ENCODE results near the gene MAP3K1. TPM values are rescaled to one million over a fixed set of nuclear protein-coding genes. Genes with fewer than 3 reads are reported as not detected.

MAP3K1 gene
- total RNA-seq, 1 experiment from 2014 or later, result 8.5 TPM

DNA sequence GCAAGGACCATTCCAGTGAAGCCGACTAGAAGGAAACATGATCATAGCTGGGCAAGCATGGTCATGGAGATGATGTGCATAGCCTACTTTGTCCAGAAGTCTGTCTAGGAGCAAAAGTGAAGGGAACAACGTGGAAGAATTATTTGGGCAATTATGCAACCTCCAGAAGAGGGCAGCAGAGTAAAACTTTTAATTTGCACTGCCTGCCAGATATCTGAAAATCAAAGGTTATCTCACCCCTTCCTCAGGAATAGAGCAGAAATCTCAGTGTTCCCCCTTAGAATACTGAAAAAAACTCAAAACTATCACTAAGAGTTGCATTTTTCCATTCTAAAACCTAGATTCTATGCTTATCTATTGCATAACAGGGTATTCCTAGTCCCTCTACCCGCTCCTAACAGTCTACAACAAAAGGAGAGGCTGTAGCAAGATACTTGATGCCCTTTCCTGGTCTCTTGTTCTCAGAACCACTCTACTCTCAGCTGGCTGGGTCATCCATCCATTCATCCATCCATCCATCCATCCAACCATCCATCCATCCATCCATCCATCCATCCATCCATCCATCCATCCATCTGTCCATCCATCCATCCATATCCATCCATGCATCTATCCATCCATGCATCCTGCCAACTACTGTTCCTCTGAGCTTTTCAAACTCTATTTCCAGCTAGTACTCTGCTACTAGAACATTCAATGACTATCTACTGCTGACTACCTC, 85.7 kb downstream of the MAP3K1 start:
- peak; percentile 19 for DNase-seq (ENCODE audit: low read depth, low spot score)
- RAD21 ChIA-PET (ENCODE audit: low non-redundant PET in 1 of 2, low total read pairs in 2 of 2, uncharacterized antibody in 2 of 2, unreplicated experiment in 2 of 2), result interaction anchor here (1.2 kb wide), 2 partner anchors 237 to 630 kb away, joined by 4 to 5 read pairs; no protein-coding TSS in a partner anchor

More for the DNA sequence above, 85.7 kb downstream of the MAP3K1 start:
- H3K9me2 ChIP-seq (ENCODE audit: insufficient read depth), result no peaks in the 10 kb centered on the region
- H4K20me1 ChIP-seq (ENCODE audit: insufficient read depth), result no peaks in the 10 kb centered on the region
- H3K36me3 ChIP-seq (ENCODE audit: control insufficient read depth in 1 of 2, insufficient read depth in 2 of 2, low read length in 2 of 2), result no peaks in the 10 kb centered on the region
- CTCF ChIA-PET, result interaction anchor here (0.7 to 5.0 kb wide), 8 partner anchors 17 to 630 kb away, joined by 3 to 37 read pairs (median 4); no protein-coding TSS in a partner anchor
- no peak overlapping the region for H3K27ac ChIP-seq (ENCODE audit: low read depth, low read length)
- intact Hi-C loops (cut with micrococcal nuclease), result loop anchor here (1.0 to 5.0 kb wide), 6 partner anchors 182 to 1561 kb away; partner anchors contain the start of gene PLK2
- H3K4me1 ChIP-seq (ENCODE audit: control insufficient read depth in 1 of 2, insufficient read depth in 2 of 2, low read length in 2 of 2), result no peaks in the 10 kb centered on the region
- no peak overlapping the region for H3K4me2 ChIP-seq (ENCODE audit: low read length)
- H3K9ac ChIP-seq (ENCODE audit: low read length), result no peak overlapping the region
- no peaks in the 10 kb centered on the region; a peak in 1 of 4 replicates for H3K9me3 ChIP-seq (ENCODE audit: control insufficient read depth in 1 of 2, insufficient read depth in 1 of 2, low read depth in 1 of 2, low read length in 2 of 2)
- BruUV-seq (replicated peaks), result no TSS peak
- TF ChIP-seq EZH2 (IDR thresholded peaks at IDR 0.05), result no peak
- no peak for TF ChIP-seq CEBPB (IDR thresholded peaks at IDR 0.05; ENCODE audit: low read depth)
- TF ChIP-seq RAD21 (IDR thresholded peaks at IDR 0.05; ENCODE audit: low read depth), result peak; percentile 88
- peak; percentile 56 to 80 (median 73) for TF ChIP-seq CTCF (IDR thresholded peaks at IDR 0.05 in 2 of 3, conservative IDR thresholded peaks at IDR 0.05 in 1 of 3; ENCODE audit: borderline replicate concordance in 1 of 3, insufficient read depth in 1 of 3, low read depth in 2 of 3, low read length in 2 of 3)
- TF ChIP-seq JUND (IDR thresholded peaks at IDR 0.05), result no peak
- ATAC-seq, result peak; percentile 84
- H3K79me2 ChIP-seq (ENCODE audit: insufficient read depth, low read length), result no peaks in the 10 kb centered on the region
- no peak overlapping the region for H2AFZ ChIP-seq (ENCODE audit: low read depth, low read length, poor library complexity, severe bottlenecking)
- no peaks in the 10 kb centered on the region for H3K27me3 ChIP-seq (ENCODE audit: insufficient read depth, low read length)
- no peak overlapping the region for H3K4me3 ChIP-seq (replicated peaks in 1 of 2; ENCODE audit: low read depth in 1 of 2, low read length in 2 of 2)
- POLR2A ChIA-PET, result no interaction called here
